Esophagus muscularis mucosa (tissue), 3 donors: ENCODE results near the gene FAM107B.
"Not testable (repeated sequence)": the region's sequence is repeated elsewhere in the genome, so short reads cannot be mapped to it uniquely, and the experiment has no call there.

Experiments
- EP300 ChIP-seq: sonication (generic); formaldehyde crosslinking; IDR thresholded peaks from one replicate; pipeline ENCODE4 v1.6.1; 2017; ENCODE audit warnings: antibody characterized with exemption
- TF ChIP-seq, protein P1 (sequence below), 3 experiments: fragments of 200-600 bp in 2 of 3; fragments of 450-650 bp in 1 of 3; sonication (generic) in 2 of 3; IDR thresholded peaks; one replicate each; pipeline ENCODE4 v1.5.1; 2017 to 2019; ENCODE audit warnings: antibody characterized with exemption in 3 of 3, mild to moderate bottlenecking in 2 of 3, moderate library complexity in 1 of 3

DNA sequence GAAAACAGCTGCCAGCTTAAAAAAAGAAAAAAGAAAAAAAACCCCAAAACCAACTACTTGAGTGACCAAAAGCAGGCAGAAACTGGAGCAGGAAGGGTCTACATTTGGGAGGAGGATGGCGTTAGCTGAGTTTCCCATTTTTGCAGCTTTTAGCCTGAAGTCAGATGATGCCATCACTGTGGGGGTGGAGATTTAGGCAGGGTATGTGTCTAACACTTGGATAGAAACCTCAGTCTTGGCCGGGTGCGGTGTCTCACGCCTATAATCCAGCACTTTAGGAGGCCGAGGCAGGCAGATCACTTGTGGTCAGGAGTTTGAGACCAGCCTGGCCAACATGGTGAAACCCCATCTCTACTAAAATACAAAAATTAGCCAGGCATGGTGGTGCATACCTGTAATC is 140.1 kb downstream of the FAM107B start:
- TF ChIP-seq, protein P1, sequence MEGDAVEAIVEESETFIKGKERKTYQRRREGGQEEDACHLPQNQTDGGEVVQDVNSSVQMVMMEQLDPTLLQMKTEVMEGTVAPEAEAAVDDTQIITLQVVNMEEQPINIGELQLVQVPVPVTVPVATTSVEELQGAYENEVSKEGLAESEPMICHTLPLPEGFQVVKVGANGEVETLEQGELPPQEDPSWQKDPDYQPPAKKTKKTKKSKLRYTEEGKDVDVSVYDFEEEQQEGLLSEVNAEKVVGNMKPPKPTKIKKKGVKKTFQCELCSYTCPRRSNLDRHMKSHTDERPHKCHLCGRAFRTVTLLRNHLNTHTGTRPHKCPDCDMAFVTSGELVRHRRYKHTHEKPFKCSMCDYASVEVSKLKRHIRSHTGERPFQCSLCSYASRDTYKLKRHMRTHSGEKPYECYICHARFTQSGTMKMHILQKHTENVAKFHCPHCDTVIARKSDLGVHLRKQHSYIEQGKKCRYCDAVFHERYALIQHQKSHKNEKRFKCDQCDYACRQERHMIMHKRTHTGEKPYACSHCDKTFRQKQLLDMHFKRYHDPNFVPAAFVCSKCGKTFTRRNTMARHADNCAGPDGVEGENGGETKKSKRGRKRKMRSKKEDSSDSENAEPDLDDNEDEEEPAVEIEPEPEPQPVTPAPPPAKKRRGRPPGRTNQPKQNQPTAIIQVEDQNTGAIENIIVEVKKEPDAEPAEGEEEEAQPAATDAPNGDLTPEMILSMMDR (IDR thresholded peaks at IDR 0.05), result not testable (repeated sequence)
- not testable (repeated sequence) for TF ChIP-seq EP300
